Natural killer cell (primary cell): ENCODE measurements around the gene SPATA2L. TPM values are rescaled to one million over a fixed set of nuclear protein-coding genes. Genes with fewer than 3 reads are reported as not detected.

Source experiments
- ATAC-seq, 3 donors: fragments of 150-1000 bp in 2 of 3; fragments of 200-7000 bp in 1 of 3; cut with Tn5 transposase; 1 replicate in 1 of 3; 2 replicates in 2 of 3; pipeline ENCODE4 v1.10.0; 2021; ENCODE audit warnings: mild to moderate bottlenecking in 2 of 3, moderate library complexity in 2 of 3
- DNase-seq, 2 donors: peaks; one replicate each; pipeline versions ENCODE4 v3.0.0 to v3.0.0-alpha.2; 2013 to 2021; ENCODE audit warnings: mixed read lengths in 1 of 2
- H3K27ac ChIP-seq: one replicate; pipeline ENCODE4 v1.5.1; 2013; ENCODE audit warnings: mild to moderate bottlenecking, low read length
- H3K27me3 ChIP-seq: one replicate; pipeline ENCODE4 v1.6.1; 2013; ENCODE audit warnings: low read length; ENCODE audit not compliant: control insufficient read depth, insufficient read depth
- H3K36me3 ChIP-seq: one replicate; pipeline ENCODE4 v1.6.1; 2013; ENCODE audit warnings: low read length; ENCODE audit not compliant: control insufficient read depth, insufficient read depth
- H3K4me1 ChIP-seq: one replicate; pipeline ENCODE4 v1.6.1; 2013; ENCODE audit warnings: low read length; ENCODE audit not compliant: control insufficient read depth, insufficient read depth
- H3K4me3 ChIP-seq: one replicate; pipeline ENCODE4 v1.5.1; 2013; ENCODE audit warnings: low read length
- H3K9me3 ChIP-seq: one replicate; pipeline ENCODE4 v1.6.1; 2013; ENCODE audit warnings: low read length; ENCODE audit not compliant: control insufficient read depth, insufficient read depth
- H3K27ac Mint-ChIP-seq, 2 donors: one replicate each; pipeline ENCODE4 v1.8.0; 2022; ENCODE audit warnings: mild to moderate bottlenecking in 2 of 2, mixed read lengths in 2 of 2, moderate library complexity in 1 of 2
- H3K27me3 Mint-ChIP-seq, 2 donors: one replicate each; pipeline ENCODE4 v1.8.0; 2022; ENCODE audit warnings: low read depth in 2 of 2, mixed read lengths in 2 of 2
- H3K36me3 Mint-ChIP-seq: one replicate; pipeline ENCODE4 v1.8.0; 2022; ENCODE audit warnings: mixed read lengths
- H3K4me1 Mint-ChIP-seq, 2 donors: one replicate each; pipeline ENCODE4 v1.8.0; 2022; ENCODE audit warnings: mixed read lengths in 2 of 2
- H3K4me3 Mint-ChIP-seq: one replicate; pipeline ENCODE4 v1.8.0; 2022; ENCODE audit warnings: mild to moderate bottlenecking, moderate library complexity, mixed read lengths
- H3K9me3 Mint-ChIP-seq, 2 donors: one replicate each; pipeline ENCODE4 v1.8.0; 2022; ENCODE audit warnings: mixed read lengths in 2 of 2
- CTCF ChIP-seq: fragments of 200-600 bp; IDR thresholded peaks from one replicate; pipeline ENCODE4 v1.8.0; 2022; ENCODE audit warnings: antibody characterized with exemption
- WGBS: methylation state at CpG from one replicate; pipeline ENCODE4 v1.1.7; 2013; ENCODE audit warnings: missing lambda C conversion rate; ENCODE audit not compliant: insufficient coverage; 5-methylcytosine and 5-hydroxymethylcytosine counted together
- intact Hi-C: fragments of 100-400 bp; cut with micrococcal nuclease; formaldehyde crosslinking; loops from one replicate; pipeline ENCODE4 v1.14.2; 2022
- total RNA-seq, 4 donors: library from RNA; stranded (reverse); fragments of 120-200 nt in 1 of 4; gene quantifications; one replicate each; pipeline versions ENCODE4 v1.2.3 to v1.2.4, GENCODE V29; 2013 to 2022

The SPATA2L gene
- total RNA-seq, 3 donors from 2014 or later (not counting 1 experiment from before 2014, with no cell fraction given) = 23.1 to 37.9 (median 24.0) TPM

GRCh38 chr16:89729293-89729692 is 27.8 kb upstream of the SPATA2L start:
- Histone ChIP-seq H3K4me1 (peaks cover 93% of the 10 kb centered on the region), H3K9me3 (no peaks in the 10 kb centered on the region), H3K27ac (no peak overlapping the region), H3K36me3 (peaks cover 90% of the 10 kb centered on the region), H3K4me3 (no peak overlapping the region), H3K27me3 (no peaks in the 10 kb centered on the region)
- intact Hi-C loops = no loop called here
- DNase-seq (no peak), ATAC-seq (no peak)
- TF ChIP-seq CTCF = no peak
- peaks cover 7% of the 10 kb centered on the region for H3K36me3 Mint-ChIP-seq
- peaks cover 33 to 49% of the 10 kb centered on the region in 2 donors for H3K4me1 Mint-ChIP-seq
- H3K27me3 Mint-ChIP-seq = no peaks in the 10 kb centered on the region
- H3K4me3 Mint-ChIP-seq = peak overlapping the region; percentile 35
- H3K9me3 Mint-ChIP-seq = no peaks in the 10 kb centered on the region
- 96% methylated on average over 18 of the region's 18 CpGs for WGBS
- peak overlapping the region in 1 of 2 donors; percentile 97 for H3K27ac Mint-ChIP-seq

GRCh38 chr16:89727406-89728120 is 26.1 kb upstream of the SPATA2L start:
- intact Hi-C loops = loop anchor here (1.0 kb wide), 1 partner anchor 10 kb away; no protein-coding TSS in a partner anchor
- no peaks in the 10 kb centered on the region for H3K9me3 Mint-ChIP-seq
- peaks cover 7% of the 10 kb centered on the region for H3K36me3 Mint-ChIP-seq
- 59% methylated on average over 17 of the region's 17 CpGs for WGBS
- Histone ChIP-seq H3K9me3 (no peaks in the 10 kb centered on the region), H3K4me1 (peaks cover 99% of the 10 kb centered on the region), H3K27me3 (no peaks in the 10 kb centered on the region), H3K36me3 (peaks cover 91% of the 10 kb centered on the region), H3K27ac (peak overlapping the region; percentile 7), H3K4me3 (no peak overlapping the region)
- peak; percentile 40 to 64 (median 49) for ATAC-seq
- H3K4me1 Mint-ChIP-seq = peaks cover 44 to 58% of the 10 kb centered on the region in 2 donors
- peak in 1 of 2 donors; percentile 35 for DNase-seq
- peak overlapping the region; percentile 73 for H3K4me3 Mint-ChIP-seq
- H3K27ac Mint-ChIP-seq = peak overlapping the region; percentile 85 to 97
- TF ChIP-seq CTCF = no peak
- no peaks in the 10 kb centered on the region for H3K27me3 Mint-ChIP-seq

- ATAC-seq = peak; percentile 39 to 57 (median 55)
- H3K27me3 Mint-ChIP-seq = no peaks in the 10 kb centered on the region
- no peaks in the 10 kb centered on the region for H3K9me3 Mint-ChIP-seq
- H3K9me3 ChIP-seq = no peaks in the 10 kb centered on the region
- peak; percentile 78 to 93 for DNase-seq
- H3K4me3 ChIP-seq = peak overlapping the region; percentile 98
- H3K4me3 Mint-ChIP-seq = peak overlapping the region; percentile 98
- no peaks in the 10 kb centered on the region for H3K36me3 Mint-ChIP-seq
- H3K27ac Mint-ChIP-seq = peak overlapping the region; percentile 94 to 97
- H3K27ac ChIP-seq = peak overlapping the region; percentile 92
- peaks cover 31 to 38% of the 10 kb centered on the region in 2 donors for H3K4me1 Mint-ChIP-seq
- intact Hi-C loops = loop anchor here (1.0 to 5.0 kb wide), 3 partner anchors 23 to 139 kb away; no protein-coding TSS in a partner anchor
- H3K36me3 ChIP-seq = peaks cover 54% of the 10 kb centered on the region
- H3K4me1 ChIP-seq = peaks cover 79% of the 10 kb centered on the region
- 30% methylated on average over 30 of the region's 30 CpGs for WGBS
- TF ChIP-seq CTCF = no peak
- H3K27me3 ChIP-seq = no peaks in the 10 kb centered on the region
Observed at GRCh38 chr16:89723279-89724250, 22.1 kb upstream of the SPATA2L start.
